GM20000 (cell line): ENCODE results near the gene GAS1.

ENCODE experiments used
- DNase-seq: peaks from one replicate; pipeline ENCODE4 v3.0.0; 2012; ENCODE audit warnings: low spot score
- TF ChIP-seq, protein P1 (sequence below): IDR thresholded peaks from 2 replicates; pipeline ENCODE4 v1.5.1; 2012; ENCODE audit warnings: mild to moderate bottlenecking, control low read depth; ENCODE audit errors: extremely low read depth, missing control alignments

The GAS1 gene

DNA sequence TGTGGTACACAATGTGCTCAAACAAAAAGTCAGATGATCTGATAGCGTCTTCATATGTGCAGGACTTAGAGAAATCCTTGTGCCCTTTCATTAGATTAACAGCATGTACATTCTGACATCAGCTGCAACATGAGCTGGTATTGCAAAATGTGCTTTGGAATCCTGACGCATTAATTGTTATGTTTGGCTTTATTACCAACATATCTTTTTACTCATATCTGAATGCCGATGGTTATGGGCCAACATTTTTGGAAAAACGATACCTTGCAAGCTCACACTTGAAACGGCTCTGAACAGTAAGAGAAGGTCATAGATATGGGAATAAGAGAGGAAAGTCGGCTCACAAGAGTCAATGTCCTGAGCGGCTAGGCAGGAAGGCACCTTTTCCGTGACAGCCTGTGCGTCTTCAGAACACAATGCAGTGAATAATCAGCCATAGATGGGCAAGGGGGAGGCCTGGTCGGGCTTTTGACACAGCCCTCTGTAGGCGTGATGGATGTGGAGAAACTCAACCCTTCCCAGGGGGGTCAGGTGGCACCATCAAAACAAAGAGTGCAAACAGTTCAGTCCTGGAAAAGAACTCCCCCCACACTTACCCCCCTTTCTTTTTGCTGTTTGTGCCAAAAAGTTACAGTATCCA is 36.4 kb upstream of the GAS1 start:
- no peak for DNase-seq
- TF ChIP-seq, protein P1, sequence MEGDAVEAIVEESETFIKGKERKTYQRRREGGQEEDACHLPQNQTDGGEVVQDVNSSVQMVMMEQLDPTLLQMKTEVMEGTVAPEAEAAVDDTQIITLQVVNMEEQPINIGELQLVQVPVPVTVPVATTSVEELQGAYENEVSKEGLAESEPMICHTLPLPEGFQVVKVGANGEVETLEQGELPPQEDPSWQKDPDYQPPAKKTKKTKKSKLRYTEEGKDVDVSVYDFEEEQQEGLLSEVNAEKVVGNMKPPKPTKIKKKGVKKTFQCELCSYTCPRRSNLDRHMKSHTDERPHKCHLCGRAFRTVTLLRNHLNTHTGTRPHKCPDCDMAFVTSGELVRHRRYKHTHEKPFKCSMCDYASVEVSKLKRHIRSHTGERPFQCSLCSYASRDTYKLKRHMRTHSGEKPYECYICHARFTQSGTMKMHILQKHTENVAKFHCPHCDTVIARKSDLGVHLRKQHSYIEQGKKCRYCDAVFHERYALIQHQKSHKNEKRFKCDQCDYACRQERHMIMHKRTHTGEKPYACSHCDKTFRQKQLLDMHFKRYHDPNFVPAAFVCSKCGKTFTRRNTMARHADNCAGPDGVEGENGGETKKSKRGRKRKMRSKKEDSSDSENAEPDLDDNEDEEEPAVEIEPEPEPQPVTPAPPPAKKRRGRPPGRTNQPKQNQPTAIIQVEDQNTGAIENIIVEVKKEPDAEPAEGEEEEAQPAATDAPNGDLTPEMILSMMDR, result no peak

DNA sequence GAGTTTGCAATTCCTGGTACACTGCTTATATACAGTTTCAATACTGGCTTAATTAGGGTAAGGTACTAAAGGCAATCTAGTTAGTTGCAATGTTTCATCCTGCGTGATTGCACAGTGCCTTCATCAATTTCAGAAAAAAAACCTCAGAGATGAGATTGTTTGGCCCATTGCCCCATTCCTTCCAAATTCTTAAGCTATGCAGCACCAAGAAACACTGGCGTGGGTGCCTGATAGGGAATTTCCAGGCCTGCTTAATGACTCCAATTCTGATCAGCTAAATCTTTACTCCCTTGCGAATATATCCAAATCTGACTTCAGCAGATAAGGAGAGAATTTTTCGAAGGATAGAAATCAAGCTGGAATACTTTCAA is 35.9 kb upstream of the GAS1 start:
- no peak for DNase-seq
- TF ChIP-seq, protein P1, result no peak

DNA sequence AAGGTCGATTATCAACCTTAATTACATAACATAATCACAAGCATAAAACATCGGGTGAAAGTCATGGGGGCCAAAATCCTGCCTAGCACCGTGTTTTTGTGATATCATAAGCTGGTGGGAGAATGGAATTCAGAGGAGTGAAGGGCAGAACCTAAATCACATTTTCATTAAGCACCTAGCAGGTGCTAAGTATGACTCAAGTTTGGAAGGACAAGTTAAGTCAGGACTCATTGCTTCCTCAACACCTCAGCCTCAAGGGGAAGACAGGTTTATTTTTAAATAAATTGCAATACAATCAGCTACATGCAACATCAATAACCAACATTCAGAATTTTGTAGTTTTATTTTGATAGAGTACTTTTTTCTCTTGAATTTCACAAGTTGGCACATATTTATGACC is 33.5 kb upstream of the GAS1 start:
- TF ChIP-seq, protein P1, result no peak
- DNase-seq, result no peak

DNA sequence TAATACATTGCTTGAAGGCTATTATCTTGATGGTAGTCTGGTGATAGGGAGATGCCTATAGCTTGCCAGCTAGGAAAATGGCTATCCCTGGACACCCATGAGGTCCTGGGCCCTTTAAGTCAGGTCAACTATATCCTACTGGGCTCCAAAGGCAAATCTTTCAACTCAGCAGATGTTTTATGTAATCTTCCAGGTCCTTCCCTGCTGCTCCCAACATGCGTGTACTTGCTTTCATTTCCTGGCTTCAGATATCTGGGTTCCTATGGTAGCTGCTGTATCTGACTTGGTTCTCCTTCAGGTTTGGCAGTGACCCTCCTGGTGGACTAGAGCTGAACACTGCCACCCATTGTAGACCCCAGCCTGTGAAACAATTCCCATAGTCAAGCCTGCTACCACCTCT is 32.4 kb upstream of the GAS1 start:
- no peak for DNase-seq
- TF ChIP-seq, protein P1, result no peak

DNA sequence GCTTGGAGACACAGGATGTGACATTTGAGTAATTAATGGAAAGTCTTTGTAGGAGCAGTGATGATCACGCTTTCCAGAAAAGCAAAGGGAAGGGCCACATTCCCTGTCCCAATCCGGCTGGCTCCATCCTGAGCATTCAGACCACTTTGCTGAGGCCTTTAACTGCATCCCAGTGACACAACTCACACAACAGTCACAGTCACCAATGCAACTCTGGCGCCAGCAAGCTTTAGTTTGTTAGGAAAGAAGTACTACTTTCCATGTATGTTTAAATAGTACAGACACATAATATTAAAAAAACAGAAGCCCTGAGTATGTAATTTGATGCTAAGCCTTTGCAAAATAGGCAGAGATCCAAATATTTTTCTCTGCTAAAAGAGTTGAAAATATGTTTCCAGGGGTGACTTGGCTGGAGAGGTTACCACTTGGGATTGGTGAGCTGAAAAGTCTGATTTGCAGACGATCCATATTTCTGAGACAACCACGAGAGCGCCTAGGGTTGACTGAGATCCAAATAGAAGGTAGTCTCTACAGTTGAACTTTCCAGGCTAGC is 31.7 kb upstream of the GAS1 start:
- TF ChIP-seq, protein P1, result no peak
- DNase-seq, result no peak

DNA sequence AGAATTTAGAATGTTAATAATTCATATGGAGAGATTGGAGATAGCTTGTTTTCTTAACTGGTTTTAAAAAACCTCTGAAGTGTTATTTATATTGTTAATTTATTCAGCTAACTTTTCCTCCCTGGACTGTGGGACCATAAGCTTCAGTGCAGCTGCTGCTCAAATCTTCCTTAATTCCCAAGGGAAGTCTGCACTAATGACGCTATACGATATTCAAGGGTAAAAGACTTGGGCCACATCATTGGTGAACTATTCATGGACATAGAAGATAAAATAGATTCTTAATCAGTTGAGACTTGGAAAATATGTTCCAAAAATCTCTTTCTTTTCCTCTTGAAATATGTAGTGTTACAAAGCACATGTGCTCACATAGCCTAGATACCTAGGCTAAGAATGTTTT is 31.1 kb upstream of the GAS1 start:
- TF ChIP-seq, protein P1, result no peak
- no peak for DNase-seq

DNA sequence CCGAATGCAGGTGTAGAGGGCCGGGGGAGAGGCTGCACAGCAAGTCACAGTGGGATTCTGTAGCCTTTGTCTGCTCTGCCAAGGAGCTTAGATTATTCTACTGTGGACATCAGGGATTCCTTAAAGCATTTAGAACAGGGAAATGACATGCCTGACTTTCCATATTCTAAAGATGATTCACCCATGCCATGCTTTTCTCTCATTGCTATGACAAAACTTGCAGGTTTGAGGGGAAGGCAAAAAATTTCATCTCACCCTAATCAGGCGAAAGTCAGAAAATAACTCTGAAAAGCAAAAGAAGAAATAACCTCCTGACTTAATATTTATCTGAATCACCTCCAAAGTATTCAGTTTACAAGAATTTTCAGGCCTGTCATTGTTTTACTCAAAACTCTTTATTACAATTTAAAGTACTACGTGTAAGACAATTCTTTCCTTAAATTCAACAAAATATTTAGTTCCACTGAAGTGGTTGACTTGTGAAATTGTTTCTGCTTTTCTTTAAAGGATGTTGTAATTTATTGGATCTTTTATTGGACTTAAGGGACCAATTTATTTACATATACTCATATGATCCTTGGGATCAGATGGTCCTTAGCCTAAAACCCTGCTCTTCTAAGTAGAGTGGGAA is 30.0 kb upstream of the GAS1 start:
- TF ChIP-seq, protein P1, result no peak
- DNase-seq, result no peak
